Transverse colon (tissue), 4 donors: Measurements from ENCODE around the gene CNDP2. TPM values are rescaled to one million over a fixed set of nuclear protein-coding genes. Genes with fewer than 3 reads are reported as not detected.

ENCODE experiments used
- DNase-seq: peaks from one replicate; pipeline ENCODE4 v3.0.0-alpha.2; 2019
- H3K27ac ChIP-seq, 4 donors: fragments of 200-600 bp; sonication (generic); 2 replicates each; pipeline ENCODE4 v1.5.1; 2016 to 2018; ENCODE audit warnings: inconsistent platforms in 4 of 4
- H3K27me3 ChIP-seq: fragments of 200-600 bp; sonication (generic); 2 replicates; pipeline ENCODE4 v1.5.1; 2017; ENCODE audit warnings: inconsistent platforms
- H3K36me3 ChIP-seq, 4 donors: fragments of 200-600 bp; sonication (generic); 2 replicates each; pipeline ENCODE4 v1.5.1; 2017 to 2019; ENCODE audit warnings: inconsistent platforms in 4 of 4
- H3K4me1 ChIP-seq, 4 donors: fragments of 200-600 bp; sonication (generic); 2 replicates each; pipeline ENCODE4 v1.5.1; 2017 to 2020; ENCODE audit warnings: inconsistent platforms in 4 of 4
- H3K4me3 ChIP-seq, 4 donors: fragments of 200-600 bp; sonication (generic); 1 replicate in 1 of 4; 2 replicates in 3 of 4; pipeline versions ENCODE4 v1.5.1 to v1.6.1; 2017 to 2019; ENCODE audit warnings: inconsistent platforms in 4 of 4
- H3K9me3 ChIP-seq, 2 donors: fragments of 200-600 bp; sonication (generic); 2 replicates each; pipeline ENCODE4 v1.5.1; 2017 to 2019; ENCODE audit warnings: inconsistent platforms in 2 of 2
- EP300 ChIP-seq: sonication (generic); formaldehyde crosslinking; IDR thresholded peaks from one replicate; pipeline ENCODE4 v1.6.1; 2017; ENCODE audit warnings: antibody characterized with exemption, low read depth
- POLR2A ChIP-seq: fragments of 450-650 bp; IDR thresholded peaks from one replicate; pipeline ENCODE4 v1.6.1; 2016; ENCODE audit warnings: antibody characterized with exemption, mild to moderate bottlenecking, moderate library complexity
- POLR2AphosphoS5 ChIP-seq, 3 donors: sonication (generic); formaldehyde crosslinking; IDR thresholded peaks; one replicate each; pipeline ENCODE4 v1.6.1; 2016; ENCODE audit warnings: antibody characterized with exemption in 3 of 3
- WGBS, 2 donors: methylation state at CpG; one replicate each; pipeline ENCODE4 v1.1.5; 2018; ENCODE audit warnings: low coverage in 1 of 2; 5-methylcytosine and 5-hydroxymethylcytosine counted together
- in situ Hi-C, 4 donors: fragments of 200-750 bp; cut with MboI; loops; one replicate each; pipeline versions ENCODE4 v1.15.0 to v1.15.1; 2017; ENCODE audit warnings: low sequenced_read_pairs in 3 of 4, low pct_ligation_motif_present in 1 of 4, low pct_unique_long_range_greater_than_20kb in 1 of 4
- intact Hi-C: fragments of 100-400 bp; cut with DNase I; formaldehyde crosslinking; loops from one replicate; pipeline ENCODE4 v1.15.1; 2023; ENCODE audit warnings: low total_unique reads
- total RNA-seq, 4 donors: library from RNA; depleted of rRNA; stranded (reverse); fragments of >200 nt; gene quantifications; one replicate each; pipeline ENCODE4 v1.1.0, GENCODE V29; 2016
- TF ChIP-seq, protein P1 (sequence below), 5 experiments: fragments of 200-600 bp in 3 of 5; fragments of 450-650 bp in 2 of 5; sonication (generic) in 3 of 5; IDR thresholded peaks; 1 replicate in 2 of 5; 2 replicates in 3 of 5; pipeline ENCODE4 v1.5.1; 2016 to 2017; ENCODE audit warnings: antibody characterized with exemption in 5 of 5, inconsistent platforms in 3 of 5, mild to moderate bottlenecking in 2 of 5, moderate library complexity in 1 of 5

CNDP2 gene
- total RNA-seq, 4 donors from 2014 or later = 143 to 284 (median 155) TPM

DNA sequence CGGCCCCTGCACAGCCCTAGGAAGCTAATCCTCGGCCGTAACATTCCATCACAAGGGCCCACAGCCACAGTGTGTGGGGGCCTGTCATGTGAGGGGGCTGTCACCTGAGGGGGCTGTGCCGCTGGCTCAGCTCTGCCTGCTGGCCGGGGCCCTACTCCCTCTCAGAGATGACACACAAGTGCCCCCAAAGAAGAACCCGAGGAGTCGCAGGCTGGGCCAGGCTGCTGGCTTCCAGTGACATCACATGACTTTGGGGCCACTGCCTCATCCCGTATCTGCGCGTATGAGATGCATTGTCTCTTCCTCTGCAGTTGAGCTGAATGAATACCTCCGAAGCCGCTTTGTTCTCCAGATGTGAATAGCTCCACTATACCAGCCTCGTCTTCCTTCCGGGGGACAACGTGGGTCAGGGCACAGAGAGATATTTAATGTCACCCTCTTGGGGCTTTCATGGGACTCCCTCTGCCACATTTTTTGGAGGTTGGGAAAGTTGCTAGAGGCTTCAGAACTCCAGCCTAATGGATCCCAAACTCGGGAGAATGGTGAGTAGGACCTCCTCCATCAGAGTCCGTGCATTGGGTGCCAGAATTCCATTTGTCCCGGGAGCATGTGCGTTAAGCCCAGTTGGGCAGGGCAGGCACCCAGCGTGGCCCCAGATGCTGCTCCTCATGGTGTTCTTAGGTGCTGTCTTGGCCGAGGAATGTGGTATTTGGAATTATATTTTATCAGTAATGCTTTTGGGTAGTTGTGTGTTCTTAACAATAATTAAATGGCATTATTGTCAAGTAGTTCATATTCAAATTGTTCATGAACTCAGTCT, 38.2 kb downstream of the CNDP2 start, which contains the start of gene CNDP1:
Gene CNDP1, plus strand, starts transcription at position 351 of the 820 bp plus-strand sequence. Its CDS starts 168 bp downstream, at position 519.
- TF ChIP-seq POLR2AphosphoS5 (IDR thresholded peaks at IDR 0.05) (no peak), EP300 (no peak), POLR2A (no peak)
- TF ChIP-seq, protein P1, sequence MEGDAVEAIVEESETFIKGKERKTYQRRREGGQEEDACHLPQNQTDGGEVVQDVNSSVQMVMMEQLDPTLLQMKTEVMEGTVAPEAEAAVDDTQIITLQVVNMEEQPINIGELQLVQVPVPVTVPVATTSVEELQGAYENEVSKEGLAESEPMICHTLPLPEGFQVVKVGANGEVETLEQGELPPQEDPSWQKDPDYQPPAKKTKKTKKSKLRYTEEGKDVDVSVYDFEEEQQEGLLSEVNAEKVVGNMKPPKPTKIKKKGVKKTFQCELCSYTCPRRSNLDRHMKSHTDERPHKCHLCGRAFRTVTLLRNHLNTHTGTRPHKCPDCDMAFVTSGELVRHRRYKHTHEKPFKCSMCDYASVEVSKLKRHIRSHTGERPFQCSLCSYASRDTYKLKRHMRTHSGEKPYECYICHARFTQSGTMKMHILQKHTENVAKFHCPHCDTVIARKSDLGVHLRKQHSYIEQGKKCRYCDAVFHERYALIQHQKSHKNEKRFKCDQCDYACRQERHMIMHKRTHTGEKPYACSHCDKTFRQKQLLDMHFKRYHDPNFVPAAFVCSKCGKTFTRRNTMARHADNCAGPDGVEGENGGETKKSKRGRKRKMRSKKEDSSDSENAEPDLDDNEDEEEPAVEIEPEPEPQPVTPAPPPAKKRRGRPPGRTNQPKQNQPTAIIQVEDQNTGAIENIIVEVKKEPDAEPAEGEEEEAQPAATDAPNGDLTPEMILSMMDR (IDR thresholded peaks at IDR 0.05) = no peak
- 91 to 100% methylated on average over 3 to 21 of the region's 21 CpGs for WGBS, 2 donors
- H3K4me1 ChIP-seq = no peaks in the 10 kb centered on the region
- H3K9me3 ChIP-seq = no peaks in the 10 kb centered on the region
- H3K27me3 ChIP-seq = no peaks in the 10 kb centered on the region
- no peak for DNase-seq
- in situ Hi-C loops (no loop called here), intact Hi-C loops (no loop called here)
- no peak within 1 kb of the TSS for H3K27ac ChIP-seq
- no peak within 1 kb of the TSS for H3K4me3 ChIP-seq
- no peaks in the 10 kb centered on the region for H3K36me3 ChIP-seq

DNA sequence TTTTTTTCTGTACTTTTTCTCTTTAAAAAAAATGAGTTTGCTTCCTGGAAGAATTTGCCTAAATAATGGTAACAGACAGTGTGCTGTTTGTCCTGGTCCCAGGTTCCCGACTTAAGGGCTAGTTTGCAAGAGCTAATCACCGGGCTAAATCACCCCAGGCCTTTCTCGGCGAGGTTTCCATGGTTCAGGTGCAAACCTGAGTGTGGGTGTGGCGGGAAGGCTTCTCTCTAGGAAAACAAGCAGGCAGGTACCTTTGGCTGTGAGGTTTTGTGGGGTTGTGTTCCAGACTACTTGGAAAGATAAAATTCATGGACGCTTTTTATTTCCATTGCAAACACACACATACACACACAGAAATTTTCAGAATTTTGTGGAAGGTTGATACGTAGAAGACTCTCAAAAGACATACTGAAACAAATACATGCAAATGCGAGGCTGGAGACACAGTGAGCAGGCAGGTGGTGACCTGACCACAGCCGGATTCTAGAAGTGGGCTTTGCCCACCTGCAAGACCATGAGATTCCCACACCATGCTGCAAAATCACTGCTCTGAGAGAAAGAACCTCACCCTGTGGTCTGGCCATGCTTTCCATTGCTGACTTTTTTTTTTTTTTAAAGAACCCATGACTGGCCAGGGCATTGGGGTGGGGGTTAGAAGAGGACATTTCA, 39.0 kb downstream of the CNDP2 start:
- TF ChIP-seq POLR2AphosphoS5 (IDR thresholded peaks at IDR 0.05) = no peak
- TF ChIP-seq POLR2A = no peak
- TF ChIP-seq, protein P1 (IDR thresholded peaks at IDR 0.05) = no peak
- no peak for TF ChIP-seq EP300
- Histone ChIP-seq H3K9me3 (no peaks in the 10 kb centered on the region), H3K4me1 (no peaks in the 10 kb centered on the region), H3K27ac (no peak overlapping the region), H3K4me3 (no peak overlapping the region), H3K36me3 (no peaks in the 10 kb centered on the region), H3K27me3 (no peaks in the 10 kb centered on the region)
- DNase-seq = peak; percentile 30
- in situ Hi-C loops = no loop called here
- 60 to 76% methylated on average over 3 to 9 of the region's 9 CpGs for WGBS, 2 donors
- intact Hi-C loops = no loop called here

DNA sequence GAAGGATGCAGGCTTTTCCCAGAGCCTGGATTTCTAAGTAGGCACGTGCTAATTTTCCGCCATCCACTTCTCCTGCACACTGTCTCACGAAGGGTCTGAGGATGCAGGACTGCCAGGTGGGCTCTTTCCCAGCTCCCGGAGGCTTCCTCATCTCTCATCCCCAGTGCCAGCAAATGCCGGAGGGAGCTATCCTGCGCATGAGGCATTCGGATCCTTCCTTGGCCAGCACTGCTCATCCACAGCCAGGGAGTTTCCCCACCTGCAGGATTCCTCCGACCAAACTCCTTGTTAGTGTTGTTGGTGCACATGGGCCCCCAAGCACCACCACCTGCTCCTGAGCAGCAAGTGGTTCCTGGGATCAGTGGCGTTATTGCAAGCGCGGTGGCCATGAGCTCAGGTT, 43.1 kb downstream of the CNDP2 start:
- H3K27me3 ChIP-seq = no peaks in the 10 kb centered on the region
- H3K9me3 ChIP-seq = no peaks in the 10 kb centered on the region
- H3K36me3 ChIP-seq = no peaks in the 10 kb centered on the region
- no peak for DNase-seq
- no peak overlapping the region for H3K27ac ChIP-seq
- intact Hi-C loops = no loop called here
- in situ Hi-C loops = no loop called here
- TF ChIP-seq, protein P1 (IDR thresholded peaks at IDR 0.05) = no peak
- TF ChIP-seq POLR2A (no peak), POLR2AphosphoS5 (IDR thresholded peaks at IDR 0.05) (no peak), EP300 (no peak)
- H3K4me3 ChIP-seq = no peak overlapping the region
- WGBS, 2 donors = 93 to 100% methylated on average over 1 to 11 of the region's 11 CpGs
- H3K4me1 ChIP-seq = no peaks in the 10 kb centered on the region

DNA sequence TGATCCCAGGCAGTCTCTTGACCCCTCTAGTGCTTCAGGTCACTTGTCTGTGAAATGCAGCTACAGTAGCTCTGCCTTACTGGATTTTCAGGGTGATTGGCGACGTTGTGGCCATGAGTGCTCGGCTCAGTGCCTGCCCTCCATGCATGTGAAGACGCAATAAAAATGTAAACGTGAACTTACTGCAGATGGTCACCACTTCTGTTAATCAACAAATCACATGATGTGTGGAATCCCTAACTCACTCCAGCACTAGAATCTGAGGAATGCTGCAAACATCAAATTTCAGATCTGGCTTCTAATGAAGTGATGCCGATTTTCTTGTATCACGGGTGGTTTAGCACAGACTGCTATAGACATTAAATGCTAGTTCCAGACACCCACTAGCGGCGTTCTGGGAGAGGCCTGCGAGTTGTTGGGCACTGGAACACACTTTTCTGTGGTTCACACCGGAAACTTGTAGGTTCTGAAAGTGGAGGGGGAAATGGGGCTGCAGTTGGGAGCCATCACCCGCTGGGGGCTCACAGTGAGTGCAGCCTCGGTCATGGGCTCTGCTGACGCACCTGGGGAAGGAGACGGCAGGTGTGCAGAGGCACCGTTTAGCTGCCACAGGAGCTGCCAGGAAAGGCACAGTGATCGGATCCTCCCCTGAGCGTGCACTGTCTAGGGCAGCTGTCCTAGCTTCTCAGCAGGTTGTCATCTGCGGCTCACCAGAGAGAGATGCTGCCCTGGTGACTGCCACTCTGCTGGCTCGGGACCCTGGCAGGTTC, 44.7 kb downstream of the CNDP2 start:
- DNase-seq = peak; percentile 18
- no peaks in the 10 kb centered on the region for H3K27me3 ChIP-seq
- no peak overlapping the region for H3K27ac ChIP-seq
- TF ChIP-seq POLR2A = no peak
- TF ChIP-seq EP300 = no peak
- TF ChIP-seq POLR2AphosphoS5 (IDR thresholded peaks at IDR 0.05) = no peak
- TF ChIP-seq, protein P1 (IDR thresholded peaks at IDR 0.05) = no peak
- no peak overlapping the region for H3K4me3 ChIP-seq
- in situ Hi-C loops (no loop called here), intact Hi-C loops (no loop called here)
- H3K4me1 ChIP-seq = no peaks in the 10 kb centered on the region
- H3K9me3 ChIP-seq = no peaks in the 10 kb centered on the region
- WGBS, 2 donors = 72% methylated on average over 20 of the region's 20 CpGs; no CpG with 5 or more reads in 1 of the 2 donors
- H3K36me3 ChIP-seq = no peaks in the 10 kb centered on the region
